ENCODE data around the gene ATAT1. TPM values are rescaled to one million over a fixed set of nuclear protein-coding genes. Genes with fewer than 3 reads are reported as not detected.

Gene ATAT1
- total and polyA plus RNA-seq, 9 of the 15 experiments (the other 6 are each of a cell fraction or from before 2014, with no cell fraction given) = 0.65 to 5.8 (median 1.6) TPM

GRCh38 chr6:30610065-30610464 is 16.6 kb upstream of the ATAT1 start (continued):
- TF ChIP-seq POLR2AphosphoS2 (IDR thresholded peaks at IDR 0.05; ENCODE audit: low read length) (peak; percentile 91), NONO (IDR thresholded peaks at IDR 0.05; ENCODE audit: low read depth in 2 of 2, low read length in 1 of 2) (no peak), MAZ (CRISPR knock-in tag; conservative IDR thresholded peaks at IDR 0.05 in 1 of 2, IDR thresholded peaks at IDR 0.05 in 1 of 2) (no peak), ATF2 (CRISPR knock-in tag; IDR thresholded peaks at IDR 0.05) (no peak)

DNA sequence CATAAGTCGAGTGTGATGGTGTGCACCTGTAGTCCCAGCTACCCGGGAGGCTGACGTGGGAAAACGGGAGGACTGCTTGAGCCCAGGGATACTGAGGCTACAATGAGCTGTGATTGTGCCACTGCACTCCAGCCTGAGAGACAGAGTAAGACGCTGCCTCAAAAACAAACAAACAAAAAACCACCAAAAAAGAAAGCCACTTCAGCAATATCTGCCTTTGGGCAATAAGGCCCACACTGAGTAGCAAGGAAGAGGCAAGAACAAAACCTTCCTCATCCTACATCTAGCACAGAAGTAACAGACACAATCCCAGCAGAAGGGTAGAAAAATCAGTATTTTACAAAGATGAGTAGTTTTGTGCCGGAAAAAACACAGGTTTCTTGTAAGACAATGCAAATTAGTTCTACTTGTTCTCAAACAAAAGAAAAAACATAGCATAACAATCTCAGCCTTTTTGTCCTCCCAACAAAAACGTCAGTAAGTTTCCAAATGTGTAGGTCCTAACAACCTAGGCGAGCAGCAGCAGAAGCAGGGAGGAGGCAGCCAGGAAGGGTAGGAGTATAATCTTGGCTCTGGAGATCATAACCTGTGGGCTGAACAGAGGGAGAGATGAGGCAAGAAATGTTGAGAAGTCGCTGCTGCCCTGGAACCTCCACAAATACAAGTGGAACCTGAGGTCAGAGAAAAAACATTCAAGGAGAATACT is 15.4 kb upstream of the ATAT1 start:
- in situ Hi-C loops (cut with MboI) (no loop called here), intact Hi-C loops (cut with micrococcal nuclease) (no loop called here)
- H3K9ac ChIP-seq (ENCODE audit: insufficient read depth in 1 of 2, low read depth in 2 of 2, low read length in 2 of 2) = no peak overlapping the region
- no peak overlapping the region for H3K27ac ChIP-seq (ENCODE audit: extremely low read depth, low read depth, low read length)
- ATAC-seq = no peak
- POLR2A ChIA-PET = interaction anchor here (0.9 to 4.8 kb wide), 8 partner anchors 11 to 70 kb away, joined by 3 to 310 read pairs (median 10); no protein-coding TSS in a partner anchor
- H3K79me2 ChIP-seq (ENCODE audit: control insufficient read depth, insufficient read depth, low read length) = peaks cover 66% of the 10 kb centered on the region
- H3K9me1 ChIP-seq (ENCODE audit: control insufficient read depth, insufficient read depth, low read length) = no peaks in the 10 kb centered on the region
- no peak overlapping the region for H2AFZ ChIP-seq (ENCODE audit: low read depth, low read length)
- no peak overlapping the region for H3K4me2 ChIP-seq (ENCODE audit: insufficient read depth, low read length)
- FAIRE-seq = no peak
- CTCF ChIA-PET (ENCODE audit: low intra/inter-chr PET ratio) = no interaction called here
- H3K27me3 ChIP-seq (ENCODE audit: control insufficient read depth in 2 of 2, insufficient read depth in 2 of 2, low read length in 2 of 2) = no peaks in the 10 kb centered on the region
- H3K9me3 ChIP-seq (replicated peaks; ENCODE audit: control insufficient read depth, insufficient read depth, low read depth, low read length) = no peaks in the 10 kb centered on the region
- no TSS peak for BruUV-seq (replicated peaks)
- H3K4me1 ChIP-seq (replicated peaks in 1 of 2; ENCODE audit: control insufficient read depth in 2 of 2, insufficient read depth in 2 of 2, low read length in 2 of 2) = peaks cover 0 to 21% of the 10 kb centered on the region in 2 experiments; a peak in 3 of 5 replicates
- H3K36me3 ChIP-seq (ENCODE audit: control insufficient read depth, insufficient read depth, low read length) = peaks cover 87% of the 10 kb centered on the region
- no peak overlapping the region for H3K4me3 ChIP-seq
- DNase-seq (ENCODE audit: extremely low read depth in 1 of 4, low spot score in 3 of 4) = no peak
- 79% methylated on average over 9 of the region's 9 CpGs for WGBS (ENCODE audit: insufficient coverage, low coverage, missing lambda C conversion rate)
- peaks cover 4% of the 10 kb centered on the region; the same call in 1 of the 2 replicates for H4K20me1 ChIP-seq (replicated peaks; ENCODE audit: control insufficient read depth, insufficient read depth, low read length)
- TF ChIP-seq ARHGAP35 (IDR thresholded peaks at IDR 0.05; ENCODE audit: partially characterized antibody) (peak; percentile 30), LARP7 (IDR thresholded peaks at IDR 0.05) (no peak), POLR2B (IDR thresholded peaks at IDR 0.05; ENCODE audit: low read depth, partially characterized antibody) (peak; percentile 31), U2AF1 (optimal IDR thresholded peaks at IDR 0.05; ENCODE audit: low read depth, low read length) (no peak), SUPT5H (IDR thresholded peaks at IDR 0.05) (no peak), NR2C1 (IDR thresholded peaks at IDR 0.05) (no peak), NR2C1 (tag; IDR thresholded peaks at IDR 0.05) (no peak), FOXM1 (IDR thresholded peaks at IDR 0.05; ENCODE audit: low read depth) (no peak), FOXM1 (CRISPR knock-in tag; IDR thresholded peaks at IDR 0.05; ENCODE audit: low read depth) (no peak), ZNF316 (IDR thresholded peaks at IDR 0.05) (peak; percentile 78), POLR2A (conservative IDR thresholded peaks at IDR 0.05) (peak; percentile 55)
- TF ChIP-seq, protein P1, sequence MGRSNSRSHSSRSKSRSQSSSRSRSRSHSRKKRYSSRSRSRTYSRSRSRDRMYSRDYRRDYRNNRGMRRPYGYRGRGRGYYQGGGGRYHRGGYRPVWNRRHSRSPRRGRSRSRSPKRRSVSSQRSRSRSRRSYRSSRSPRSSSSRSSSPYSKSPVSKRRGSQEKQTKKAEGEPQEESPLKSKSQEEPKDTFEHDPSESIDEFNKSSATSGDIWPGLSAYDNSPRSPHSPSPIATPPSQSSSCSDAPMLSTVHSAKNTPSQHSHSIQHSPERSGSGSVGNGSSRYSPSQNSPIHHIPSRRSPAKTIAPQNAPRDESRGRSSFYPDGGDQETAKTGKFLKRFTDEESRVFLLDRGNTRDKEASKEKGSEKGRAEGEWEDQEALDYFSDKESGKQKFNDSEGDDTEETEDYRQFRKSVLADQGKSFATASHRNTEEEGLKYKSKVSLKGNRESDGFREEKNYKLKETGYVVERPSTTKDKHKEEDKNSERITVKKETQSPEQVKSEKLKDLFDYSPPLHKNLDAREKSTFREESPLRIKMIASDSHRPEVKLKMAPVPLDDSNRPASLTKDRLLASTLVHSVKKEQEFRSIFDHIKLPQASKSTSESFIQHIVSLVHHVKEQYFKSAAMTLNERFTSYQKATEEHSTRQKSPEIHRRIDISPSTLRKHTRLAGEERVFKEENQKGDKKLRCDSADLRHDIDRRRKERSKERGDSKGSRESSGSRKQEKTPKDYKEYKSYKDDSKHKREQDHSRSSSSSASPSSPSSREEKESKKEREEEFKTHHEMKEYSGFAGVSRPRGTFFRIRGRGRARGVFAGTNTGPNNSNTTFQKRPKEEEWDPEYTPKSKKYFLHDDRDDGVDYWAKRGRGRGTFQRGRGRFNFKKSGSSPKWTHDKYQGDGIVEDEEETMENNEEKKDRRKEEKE (IDR thresholded peaks at IDR 0.05; ENCODE audit: borderline replicate concordance in 1 of 2, control insufficient read depth in 1 of 2, low read depth in 2 of 2, low read length in 1 of 2) = 0 out of 4 replicates have a peak, but pooled peaks of 1 of the 2 experiments have one; percentile 31

Data from K562 (cell line).